SH-SY5Y (cell line): ENCODE measurements around the gene ZNRF3.

Source experiments
- GATA2 ChIP-seq: IDR thresholded peaks from 2 replicates; pipeline ENCODE4 v1.6.1; 2011; ENCODE audit warnings: mild to moderate bottlenecking, low read depth, low read length
- GATA3 ChIP-seq: IDR thresholded peaks from 2 replicates; pipeline ENCODE4 v1.6.1; 2011; ENCODE audit warnings: low read depth, mild to moderate bottlenecking, low read length, moderate library complexity

DNA sequence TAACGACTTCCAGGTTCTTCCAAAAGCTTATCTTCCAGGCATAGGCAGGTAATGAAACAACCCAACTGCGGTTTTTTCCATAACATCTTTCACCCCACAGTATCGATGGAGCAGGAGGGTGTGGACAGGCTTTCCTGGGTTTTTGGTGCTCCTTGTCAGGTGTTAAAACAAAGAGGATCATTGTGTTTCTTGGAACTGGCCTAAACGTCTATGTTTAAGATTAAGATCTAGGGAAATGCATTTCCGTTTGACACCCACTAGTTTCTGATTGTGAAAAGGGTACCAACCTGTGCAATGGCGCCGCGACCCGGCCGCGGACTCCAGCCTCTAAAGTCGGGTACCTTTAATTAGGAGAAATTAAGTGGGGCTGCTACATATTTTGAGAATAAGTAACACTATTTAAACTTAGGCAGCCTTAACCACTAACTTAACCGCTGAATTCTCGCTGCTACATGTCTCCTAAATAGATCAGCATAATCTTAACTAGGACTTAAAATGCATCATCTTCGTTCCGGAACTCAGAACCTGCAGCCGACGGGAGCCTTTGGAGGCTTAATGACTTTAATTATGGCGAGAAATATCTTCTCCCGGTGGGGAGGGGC, 146.7 kb downstream of the ZNRF3 start:
- TF ChIP-seq GATA2 (peak; percentile 25; the same call in 1 of the 2 replicates), GATA3 (no peak)
